Mucosa of gallbladder (tissue), 1 donor: ENCODE data around the gene CREG2. TPM values are rescaled to one million over a fixed set of nuclear protein-coding genes. Genes with fewer than 3 reads are reported as not detected.
A peak's percentile ranks its signal among the peaks of the same experiment; 100 is the strongest.
"Not testable (repeated sequence)": the region's sequence is repeated elsewhere in the genome, so short reads cannot be mapped to it uniquely, and the experiment has no call there.

Experiments
- DNase-seq: peaks from one replicate; pipeline ENCODE4 v3.0.0-alpha.2; 2020; ENCODE audit warnings: low spot score
- total RNA-seq: library from RNA; stranded (reverse); gene quantifications from one replicate; pipeline ENCODE4 v1.2.1, GENCODE V29; 2021
- donor health status: DM: no; HTN: no; CAD: no.

The CREG2 gene
- total RNA-seq, 1 donor from 2014 or later: 0.26 TPM

DNA sequence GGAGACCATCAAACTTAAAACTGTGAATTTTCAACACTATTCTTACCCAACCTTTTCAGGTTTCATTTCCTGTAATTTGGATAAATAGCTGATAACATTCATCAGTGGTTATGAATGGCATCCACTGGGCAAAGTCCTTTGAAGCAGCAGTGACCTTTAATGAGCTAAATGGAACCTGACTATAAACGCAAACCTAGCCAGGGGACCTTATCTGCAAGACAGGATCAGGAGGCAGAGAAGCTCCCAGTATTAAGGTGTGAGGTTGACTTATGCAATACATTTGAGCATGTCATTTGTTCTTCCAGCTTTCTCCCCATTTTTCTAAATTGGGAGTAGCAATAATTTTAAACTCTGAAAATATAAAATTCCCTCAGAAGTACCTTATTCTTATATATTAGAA lies 38.4 kb downstream of the CREG2 start:
- peak; percentile 52 for DNase-seq

DNA sequence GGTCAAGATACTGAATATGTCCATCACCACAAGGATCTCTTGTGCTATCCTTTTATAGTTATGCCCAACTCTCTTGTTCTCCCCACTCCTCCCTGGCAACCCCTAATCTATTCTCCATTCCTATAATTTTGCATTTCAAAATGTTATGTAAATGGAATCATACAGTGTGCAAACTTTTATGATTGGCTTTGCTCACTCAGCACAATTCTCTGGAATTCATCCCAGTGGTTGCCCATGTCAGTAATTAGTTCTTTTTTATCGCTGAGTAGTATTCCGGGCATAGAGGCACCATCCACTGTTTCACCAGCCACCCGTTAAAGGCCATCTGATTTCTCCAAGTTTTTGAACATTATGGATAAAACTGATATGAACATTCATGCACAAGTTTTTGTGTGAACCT lies 40.4 kb downstream of the CREG2 start:
- DNase-seq: no peak

GRCh38 chr2:101344137-101344536 lies 43.2 kb downstream of the CREG2 start:
- no peak for DNase-seq

DNA sequence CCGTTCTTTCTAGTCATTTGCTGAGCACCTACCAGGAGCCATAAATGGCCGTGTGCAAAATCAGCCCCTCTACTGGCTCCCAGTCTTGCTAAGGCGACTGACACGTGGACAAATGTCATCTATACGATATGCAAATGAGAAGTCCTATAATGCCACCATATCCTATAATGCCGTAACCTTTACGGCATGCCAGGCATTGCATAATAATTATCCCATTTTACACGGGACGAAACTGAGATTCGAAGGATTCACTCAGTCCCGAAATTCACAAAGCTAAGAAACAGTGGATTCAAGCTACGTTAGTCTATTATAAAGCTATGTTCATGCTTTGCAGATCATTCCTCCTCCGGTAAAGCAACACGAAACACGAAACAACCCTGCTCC lies 44.7 kb downstream of the CREG2 start:
- DNase-seq: no peak

DNA sequence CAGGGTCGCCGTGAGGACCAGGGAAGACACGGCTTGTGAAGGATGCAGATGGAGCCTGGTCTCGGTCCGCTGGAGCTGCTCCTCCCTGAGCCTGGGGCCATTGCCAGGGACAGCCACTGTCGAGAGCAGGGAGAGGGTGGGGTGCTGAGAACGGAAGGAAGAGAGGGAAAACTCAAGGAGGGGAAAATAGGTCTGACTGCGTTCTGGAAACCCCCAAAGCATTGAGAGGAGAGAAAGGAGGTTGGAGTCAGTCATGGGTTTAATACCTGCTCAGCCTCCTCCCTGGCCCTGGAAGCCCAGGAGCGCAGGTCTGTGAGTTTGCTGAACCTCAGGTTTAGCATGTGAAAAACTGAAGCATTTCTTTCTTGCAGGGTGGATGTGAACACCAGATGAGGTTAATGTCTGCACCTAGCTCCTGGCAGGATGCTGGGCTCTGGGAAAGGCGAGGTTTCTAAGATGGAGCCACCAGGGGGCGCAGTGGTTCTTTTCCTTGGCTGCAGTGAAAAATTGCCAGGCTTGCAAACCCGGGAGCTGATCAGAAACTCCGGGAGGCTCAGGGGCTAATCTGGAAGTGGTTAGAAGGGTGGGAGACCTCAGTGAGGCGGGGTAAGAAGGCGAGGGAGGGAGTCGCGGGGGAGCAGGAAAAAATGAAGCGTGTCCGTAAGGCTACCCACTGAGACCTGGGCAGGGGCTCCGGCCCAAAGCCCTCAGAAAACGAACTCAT lies 45.2 kb downstream of the CREG2 start:
- DNase-seq: peak; percentile 69

GRCh38 chr2:101341421-101341820 lies 45.9 kb downstream of the CREG2 start:
- DNase-seq: no peak

DNA sequence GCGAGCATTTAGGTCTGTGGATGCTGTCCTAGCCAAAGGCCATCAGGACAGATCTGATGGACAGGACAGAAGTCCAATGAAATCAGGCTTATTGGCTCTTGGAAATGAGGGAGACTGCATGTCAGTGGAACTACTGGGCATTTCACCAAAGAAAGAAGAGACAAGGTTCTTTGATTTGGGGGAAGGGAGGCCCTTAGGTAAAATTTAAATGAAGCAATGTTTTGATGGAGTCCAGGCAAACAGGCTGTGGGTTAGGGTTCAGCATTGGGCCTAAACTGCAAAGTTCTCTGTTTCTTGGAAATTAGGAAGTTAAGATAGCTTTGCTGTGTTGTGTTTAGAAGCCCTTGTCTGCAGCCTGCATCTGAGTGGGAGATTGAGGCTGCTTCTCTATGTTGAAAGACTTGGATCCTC lies 47.2 kb downstream of the CREG2 start:
- no peak for DNase-seq

GRCh38 chr2:101339266-101339880 lies 47.9 kb downstream of the CREG2 start:
- DNase-seq: no peak

DNA sequence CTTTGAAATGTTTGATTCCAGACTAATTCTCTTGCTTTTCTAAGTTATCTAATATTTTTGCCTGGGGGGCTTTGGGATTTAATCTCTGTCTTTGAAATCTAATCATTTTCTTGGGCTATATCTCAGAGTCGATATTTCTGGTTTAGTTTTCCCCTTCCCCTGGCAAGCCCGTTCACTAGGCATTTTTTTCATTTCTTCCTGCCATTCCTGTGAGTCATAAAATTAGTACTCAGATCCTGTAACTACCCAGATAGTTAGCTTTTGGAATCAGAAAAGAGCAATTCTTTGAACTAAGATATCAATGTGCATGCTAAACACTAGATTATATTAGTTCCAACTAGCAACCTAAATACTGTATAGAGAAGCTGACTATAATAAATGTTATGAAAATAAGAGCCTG lies 49.4 kb downstream of the CREG2 start:
- DNase-seq: no peak

GRCh38 chr2:101332885-101333766 lies 54.2 kb downstream of the CREG2 start:
- no peak for DNase-seq

DNA sequence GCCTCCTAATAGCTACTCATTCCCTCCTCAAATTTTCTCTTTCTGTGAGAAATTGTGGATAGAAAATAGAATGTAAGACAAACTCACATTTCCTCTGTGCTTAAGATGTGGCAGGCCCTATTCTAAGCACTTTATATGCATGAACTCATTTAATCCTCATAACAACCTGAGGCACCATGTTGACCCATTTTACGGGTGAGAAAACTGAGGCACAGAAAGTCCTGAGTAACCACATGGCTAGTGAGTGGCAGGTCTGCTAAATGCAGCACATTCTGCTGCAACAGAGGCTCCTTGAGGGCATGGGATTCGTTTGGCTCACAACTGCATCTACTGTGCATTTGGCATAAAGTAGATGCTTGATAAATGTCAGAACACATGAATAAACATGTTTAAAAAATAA lies 56.1 kb downstream of the CREG2 start:
- no peak for DNase-seq

DNA sequence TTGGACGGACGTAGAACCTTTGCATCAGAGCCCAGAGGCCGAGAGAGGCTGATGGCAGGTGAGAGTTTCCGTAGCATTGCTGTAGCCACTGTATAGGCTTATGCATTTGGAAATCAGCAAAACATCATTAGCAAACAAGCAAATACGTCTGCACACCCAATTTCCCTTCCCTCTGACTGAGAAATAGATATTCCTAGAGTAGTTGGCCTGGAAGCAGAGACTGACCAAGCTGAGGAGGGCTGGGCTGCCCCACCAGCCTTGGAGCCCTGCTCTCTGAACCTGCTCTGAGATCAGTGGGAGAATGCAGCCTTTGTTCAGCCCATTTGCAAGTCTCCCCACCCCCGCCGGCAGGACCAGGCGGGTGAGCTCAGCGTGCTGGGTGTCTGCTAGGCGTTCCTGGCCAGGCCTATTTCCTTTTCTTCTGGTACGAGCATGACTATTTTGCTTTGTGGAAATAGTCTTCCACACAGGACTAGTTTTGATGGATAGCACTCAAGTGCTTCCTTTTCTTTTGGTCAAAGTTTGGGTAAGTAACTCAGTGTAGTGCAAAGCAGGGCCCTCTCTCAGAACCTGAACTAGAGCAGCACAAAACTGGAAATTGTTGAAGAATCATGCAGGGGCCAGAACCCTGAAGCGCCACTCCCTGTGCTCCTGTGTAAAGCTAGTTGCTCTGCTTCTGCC lies 56.9 kb downstream of the CREG2 start:
- peak; percentile 56 for DNase-seq

DNA sequence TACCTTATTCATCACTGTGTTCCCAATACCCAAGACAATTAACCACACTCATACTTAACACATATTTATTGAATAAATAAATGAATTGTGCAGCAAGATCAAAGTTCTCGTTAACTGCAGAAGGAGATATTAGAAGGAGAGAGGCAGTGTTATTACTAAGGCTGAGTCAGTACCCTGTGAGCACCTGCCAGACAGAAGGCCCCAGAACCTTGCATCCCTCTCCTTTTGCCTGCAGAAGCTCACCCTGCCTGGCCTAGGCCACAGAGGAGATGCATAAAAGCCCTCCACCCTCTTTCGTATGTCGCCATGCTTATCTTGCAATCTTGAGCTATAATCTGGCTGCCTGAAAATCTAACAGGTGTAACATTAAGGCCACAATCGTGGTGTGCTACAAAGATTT lies 58.3 kb downstream of the CREG2 start:
- no peak for DNase-seq

DNA sequence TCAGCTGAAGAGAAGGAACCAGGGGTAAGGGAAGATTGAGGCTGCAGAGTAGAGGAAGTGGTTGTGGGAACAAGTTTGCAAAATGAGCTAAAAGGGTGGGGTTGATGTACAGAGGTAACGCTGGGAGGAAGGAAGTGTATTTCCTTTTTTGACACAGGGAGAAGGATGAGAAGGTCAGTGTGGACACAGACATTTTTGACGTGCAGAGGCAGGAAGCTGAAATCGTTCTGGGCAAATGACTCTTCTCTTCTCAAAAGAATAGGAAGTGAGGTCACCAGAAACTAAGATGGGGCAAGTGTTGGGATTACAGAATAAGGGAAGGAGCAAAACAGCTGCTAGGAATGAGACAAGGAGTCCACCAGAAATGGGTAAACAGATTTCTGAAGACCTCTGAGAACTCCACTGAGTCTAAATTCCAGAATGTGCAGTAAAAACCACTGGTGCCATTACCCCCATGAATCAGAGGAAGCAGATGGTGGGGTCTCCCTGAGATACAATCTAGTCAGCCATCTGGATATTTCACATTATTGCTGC lies 58.8 kb downstream of the CREG2 start:
- peak; percentile 34 for DNase-seq

GRCh38 chr2:101327863-101328394 lies 59.4 kb downstream of the CREG2 start:
- DNase-seq: peak; percentile 82

- DNase-seq: no peak
Measured at GRCh38 chr2:101325425-101325824, 61.9 kb downstream of the CREG2 start.

DNA sequence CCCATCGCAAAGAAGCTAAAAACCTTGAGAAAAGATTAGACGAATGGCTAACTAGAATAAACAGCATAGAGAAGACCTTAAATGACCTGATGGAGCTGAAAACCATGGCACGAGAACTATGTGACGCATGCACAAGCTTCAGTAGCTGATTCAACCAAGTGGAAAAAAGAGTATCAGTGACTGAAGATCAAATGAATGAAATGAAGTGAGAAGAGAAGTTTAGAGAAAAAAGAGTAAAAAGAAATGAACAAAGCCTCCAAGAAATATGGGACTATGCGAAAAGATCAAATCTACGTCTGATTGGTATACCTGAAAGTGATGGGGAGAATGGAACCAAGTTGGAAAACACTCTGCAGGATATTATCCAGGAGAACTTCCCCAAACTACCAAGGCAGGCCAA lies 70.7 kb downstream of the CREG2 start:
- not testable (repeated sequence) for DNase-seq

- DNase-seq: no peak
Measured at GRCh38 chr2:101311696-101312017, 75.6 kb downstream of the CREG2 start.

- DNase-seq: no peak
Measured at GRCh38 chr2:101310834-101311695, 76.2 kb downstream of the CREG2 start.

GRCh38 chr2:101310090-101310833 lies 77.0 kb downstream of the CREG2 start:
- DNase-seq: no peak
